ENCODE data around the gene GBA3. TPM values are rescaled to one million over a fixed set of nuclear protein-coding genes. Genes with fewer than 3 reads are reported as not detected.

Gene GBA3
- total RNA-seq, 4 donors from 2014 or later: not detected

DNA sequence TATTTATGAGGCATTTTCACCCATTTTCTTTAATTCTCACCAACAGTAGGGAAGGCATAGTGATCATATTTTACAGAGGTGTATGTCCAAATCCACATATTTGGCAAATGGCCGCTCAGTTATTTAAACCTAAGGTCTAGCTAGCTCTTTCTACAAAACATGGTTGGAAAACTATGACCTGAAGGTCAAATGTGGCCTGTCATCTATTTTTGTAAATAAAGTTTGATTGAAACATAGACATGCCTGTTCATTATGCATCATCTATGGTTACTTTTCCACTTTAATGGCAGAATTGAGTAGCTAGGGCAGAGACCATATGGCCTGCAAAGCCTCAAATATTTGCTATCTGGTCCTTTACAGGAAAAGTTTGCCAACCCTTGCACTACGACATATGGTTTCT is 44.2 kb downstream of the GBA3 start:
- 80 to 84% methylated on average over 2 of the region's 2 CpGs for WGBS, 2 donors

DNA sequence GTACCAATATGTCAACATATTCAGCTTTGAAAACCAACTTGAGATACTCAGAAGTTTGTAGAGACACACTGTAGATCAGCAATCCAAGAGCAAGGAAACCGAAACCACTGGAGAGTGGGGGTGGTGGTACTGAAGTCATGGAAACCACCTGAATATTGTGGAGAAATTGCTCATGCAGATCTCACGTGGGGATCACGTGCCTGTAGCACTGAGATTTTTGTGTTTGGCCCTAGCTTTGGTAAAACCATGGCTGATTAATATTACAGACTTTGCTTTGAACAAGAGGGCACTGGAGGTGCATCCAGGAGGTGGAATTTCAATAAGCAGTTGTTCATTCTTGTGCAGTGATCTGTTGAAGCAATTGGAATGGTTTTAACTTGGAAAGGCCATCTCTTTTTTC is 47.2 kb downstream of the GBA3 start:
- 24 to 45% methylated on average over 3 of the region's 3 CpGs for WGBS, 2 donors
- TF ChIP-seq, protein P1, sequence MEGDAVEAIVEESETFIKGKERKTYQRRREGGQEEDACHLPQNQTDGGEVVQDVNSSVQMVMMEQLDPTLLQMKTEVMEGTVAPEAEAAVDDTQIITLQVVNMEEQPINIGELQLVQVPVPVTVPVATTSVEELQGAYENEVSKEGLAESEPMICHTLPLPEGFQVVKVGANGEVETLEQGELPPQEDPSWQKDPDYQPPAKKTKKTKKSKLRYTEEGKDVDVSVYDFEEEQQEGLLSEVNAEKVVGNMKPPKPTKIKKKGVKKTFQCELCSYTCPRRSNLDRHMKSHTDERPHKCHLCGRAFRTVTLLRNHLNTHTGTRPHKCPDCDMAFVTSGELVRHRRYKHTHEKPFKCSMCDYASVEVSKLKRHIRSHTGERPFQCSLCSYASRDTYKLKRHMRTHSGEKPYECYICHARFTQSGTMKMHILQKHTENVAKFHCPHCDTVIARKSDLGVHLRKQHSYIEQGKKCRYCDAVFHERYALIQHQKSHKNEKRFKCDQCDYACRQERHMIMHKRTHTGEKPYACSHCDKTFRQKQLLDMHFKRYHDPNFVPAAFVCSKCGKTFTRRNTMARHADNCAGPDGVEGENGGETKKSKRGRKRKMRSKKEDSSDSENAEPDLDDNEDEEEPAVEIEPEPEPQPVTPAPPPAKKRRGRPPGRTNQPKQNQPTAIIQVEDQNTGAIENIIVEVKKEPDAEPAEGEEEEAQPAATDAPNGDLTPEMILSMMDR (IDR thresholded peaks at IDR 0.05): no peak
- TF ChIP-seq POLR2A (IDR thresholded peaks at IDR 0.05): no peak
- no peaks in the 10 kb centered on the region for H3K27me3 ChIP-seq
- no peak overlapping the region for H3K27ac ChIP-seq
- no peaks in the 10 kb centered on the region for H3K9me3 ChIP-seq
- H3K36me3 ChIP-seq: no peaks in the 10 kb centered on the region
- H3K4me1 ChIP-seq: no peaks in the 10 kb centered on the region
- intact Hi-C loops (cut with DNase I): no loop called here
- DNase-seq: no peak
- no peak overlapping the region for H3K4me3 ChIP-seq

More for the DNA sequence above, 44.2 kb downstream of the GBA3 start:
- TF ChIP-seq POLR2A (IDR thresholded peaks at IDR 0.05): no peak
- H3K27me3 ChIP-seq: no peaks in the 10 kb centered on the region
- no peaks in the 10 kb centered on the region for H3K36me3 ChIP-seq
- no peaks in the 10 kb centered on the region for H3K9me3 ChIP-seq
- H3K27ac ChIP-seq: no peak overlapping the region
- H3K4me3 ChIP-seq: no peak overlapping the region
- DNase-seq: no peak
- H3K4me1 ChIP-seq: no peaks in the 10 kb centered on the region
- intact Hi-C loops (cut with DNase I): no loop called here

DNA sequence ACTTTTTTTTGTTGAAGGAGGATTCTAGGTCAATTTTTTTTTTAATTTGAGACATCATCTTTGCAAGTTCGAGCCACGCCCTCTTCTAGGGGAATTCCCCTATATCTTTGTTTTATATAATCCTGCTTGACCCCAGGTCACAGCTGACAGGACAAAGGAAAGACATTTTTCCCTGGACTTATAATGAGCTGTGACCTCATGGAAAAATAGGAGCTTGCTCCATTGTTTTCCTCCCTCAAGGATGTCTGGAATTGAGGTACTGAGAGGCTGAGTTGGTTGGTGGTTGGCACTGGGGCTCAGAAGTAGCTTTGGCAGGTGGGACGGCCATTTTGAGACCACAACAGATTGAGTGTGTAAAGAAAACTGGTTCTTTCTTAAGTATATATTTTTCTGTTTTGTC is 49.0 kb downstream of the GBA3 start:
- TF ChIP-seq, protein P1 (IDR thresholded peaks at IDR 0.05): no peak
- TF ChIP-seq POLR2A (IDR thresholded peaks at IDR 0.05): no peak
- intact Hi-C loops (cut with DNase I): no loop called here
- 69 to 70% methylated on average over 3 of the region's 3 CpGs for WGBS, 2 donors
- DNase-seq: no peak
- H3K4me1 ChIP-seq: no peaks in the 10 kb centered on the region
- no peaks in the 10 kb centered on the region for H3K27me3 ChIP-seq
- no peaks in the 10 kb centered on the region for H3K36me3 ChIP-seq
- H3K4me3 ChIP-seq: no peak overlapping the region
- no peak overlapping the region for H3K27ac ChIP-seq
- no peaks in the 10 kb centered on the region for H3K9me3 ChIP-seq

DNA sequence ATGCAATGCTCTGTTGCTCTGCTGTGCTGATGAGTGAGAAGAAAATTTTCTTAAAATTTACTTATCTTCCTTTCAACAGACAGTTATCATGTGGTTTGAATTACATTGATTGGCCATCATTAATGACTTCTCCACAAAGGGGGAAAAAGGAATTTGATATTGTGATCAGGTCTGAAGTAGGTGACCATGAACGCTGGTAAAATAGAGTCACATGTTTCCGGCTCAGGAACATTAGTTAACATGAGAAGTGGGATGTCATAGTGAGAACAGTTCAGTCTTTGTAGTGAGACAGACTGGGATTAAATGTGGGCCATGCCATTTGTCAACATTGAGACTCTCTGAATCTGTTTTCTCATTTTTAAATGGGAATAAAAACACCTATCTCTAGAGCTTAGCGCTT is 50.6 kb downstream of the GBA3 start:
- no peak overlapping the region for H3K27ac ChIP-seq
- WGBS, 2 donors: 90% methylated on average over 3 of the region's 3 CpGs
- TF ChIP-seq, protein P1 (IDR thresholded peaks at IDR 0.05): no peak
- TF ChIP-seq POLR2A (IDR thresholded peaks at IDR 0.05): no peak
- no peak for DNase-seq
- H3K4me3 ChIP-seq: no peak overlapping the region
- H3K36me3 ChIP-seq: no peaks in the 10 kb centered on the region
- H3K4me1 ChIP-seq: no peaks in the 10 kb centered on the region
- no peaks in the 10 kb centered on the region for H3K9me3 ChIP-seq
- H3K27me3 ChIP-seq: no peaks in the 10 kb centered on the region
- intact Hi-C loops (cut with DNase I): no loop called here

DNA sequence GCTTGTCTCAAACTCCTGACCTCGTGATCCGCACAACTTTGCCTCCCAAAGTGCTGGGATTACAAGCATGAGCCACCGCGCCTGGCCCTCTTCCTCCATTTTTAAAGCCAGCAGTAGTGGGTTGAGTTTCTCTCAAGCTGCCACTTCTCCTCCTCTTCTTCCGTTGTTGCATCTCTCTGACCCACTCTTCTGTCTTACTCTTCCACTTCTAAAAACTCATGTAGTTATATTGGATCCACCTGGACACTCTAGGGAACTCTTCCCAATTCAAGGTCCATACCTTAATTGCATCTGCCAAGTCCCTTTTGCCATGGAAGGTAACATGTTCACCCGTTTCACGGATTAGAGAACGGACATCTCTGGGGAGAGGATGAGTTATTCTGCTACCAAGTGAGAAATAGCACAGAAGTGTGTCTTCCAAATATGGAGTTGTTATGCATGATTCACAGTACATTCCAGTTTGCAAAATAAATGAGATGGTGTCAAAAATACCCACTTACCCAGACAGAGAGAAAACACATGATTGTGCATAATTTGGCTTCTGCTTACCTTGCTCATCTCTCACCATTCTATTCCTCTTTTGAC is 51.8 kb downstream of the GBA3 start:
- H3K27me3 ChIP-seq: no peaks in the 10 kb centered on the region
- TF ChIP-seq, protein P1 (IDR thresholded peaks at IDR 0.05): no peak
- no peak for TF ChIP-seq POLR2A (IDR thresholded peaks at IDR 0.05)
- no peak overlapping the region for H3K27ac ChIP-seq
- H3K4me3 ChIP-seq: no peak overlapping the region
- H3K9me3 ChIP-seq: no peaks in the 10 kb centered on the region
- intact Hi-C loops (cut with DNase I): no loop called here
- WGBS, 2 donors: 90 to 91% methylated on average over 8 of the region's 8 CpGs
- no peak for DNase-seq
- H3K36me3 ChIP-seq: no peaks in the 10 kb centered on the region
- H3K4me1 ChIP-seq: no peaks in the 10 kb centered on the region

DNA sequence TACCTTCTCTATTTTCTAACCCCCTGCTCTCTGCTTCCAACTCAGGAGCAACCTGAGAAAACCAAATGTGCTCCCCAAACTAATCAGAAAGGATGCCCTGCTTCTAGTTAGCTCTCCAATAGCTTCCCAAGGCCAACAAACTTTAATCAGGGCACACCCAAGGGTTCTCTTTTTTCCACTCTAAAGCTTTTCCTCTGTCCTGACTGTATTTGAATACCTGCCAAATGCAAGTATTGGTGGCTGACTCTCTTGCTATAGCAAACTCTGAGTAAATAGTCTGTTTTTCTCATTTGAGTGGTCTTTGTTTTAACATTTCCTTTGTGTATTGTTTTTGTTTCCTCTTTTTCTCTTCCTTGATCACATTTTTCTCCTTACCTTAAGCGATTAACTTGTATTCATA is 52.5 kb downstream of the GBA3 start:
- DNase-seq: no peak
- Histone ChIP-seq H3K4me1 (no peaks in the 10 kb centered on the region), H3K27ac (no peak overlapping the region), H3K27me3 (no peaks in the 10 kb centered on the region), H3K9me3 (no peaks in the 10 kb centered on the region), H3K36me3 (no peaks in the 10 kb centered on the region), H3K4me3 (no peak overlapping the region)
- intact Hi-C loops (cut with DNase I): no loop called here
- no peak for TF ChIP-seq POLR2A (IDR thresholded peaks at IDR 0.05)
- TF ChIP-seq, protein P1 (IDR thresholded peaks at IDR 0.05): no peak
- WGBS, 2 donors: 63 to 86% methylated on average over 1 of the region's 1 CpG

Measured in esophagus squamous epithelium (tissue), 5 donors.